GM19468 (cell line): ENCODE measurements around the gene RNF6.

Experiments
- ATAC-seq: cut with Tn5 transposase; IDR thresholded peaks from one replicate; pipeline ENCODE4 v1.9.1; 2021; ENCODE audit warnings: mild to moderate bottlenecking, moderate library complexity, moderate number of reproducible peaks; ENCODE audit not compliant: unreplicated experiment; ENCODE audit errors: extremely low read depth

Gene RNF6

DNA sequence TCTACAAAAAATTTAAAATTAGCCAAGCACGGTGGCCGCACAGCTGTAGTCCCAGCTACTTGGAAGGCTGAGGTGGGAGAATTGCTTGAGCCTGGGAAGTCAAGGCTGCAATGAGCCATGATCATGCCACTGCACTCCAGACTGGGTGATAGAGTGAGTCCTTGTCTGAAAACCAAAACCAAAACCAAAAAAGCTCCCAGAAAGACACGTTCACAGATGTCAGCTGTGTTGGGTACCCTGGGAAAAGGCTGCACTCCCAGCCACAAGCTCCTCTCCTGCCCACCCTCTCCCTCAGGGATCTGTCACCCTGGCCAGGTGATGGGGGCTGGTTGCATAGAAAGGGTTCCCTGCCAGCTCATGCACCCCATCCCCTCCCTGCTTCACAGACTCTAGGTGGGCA, 53.3 kb downstream of the RNF6 start:
- ATAC-seq: no peak

- ATAC-seq: no peak
Measured at GRCh38 chr13:26168237-26168814, 53.8 kb downstream of the RNF6 start.

DNA sequence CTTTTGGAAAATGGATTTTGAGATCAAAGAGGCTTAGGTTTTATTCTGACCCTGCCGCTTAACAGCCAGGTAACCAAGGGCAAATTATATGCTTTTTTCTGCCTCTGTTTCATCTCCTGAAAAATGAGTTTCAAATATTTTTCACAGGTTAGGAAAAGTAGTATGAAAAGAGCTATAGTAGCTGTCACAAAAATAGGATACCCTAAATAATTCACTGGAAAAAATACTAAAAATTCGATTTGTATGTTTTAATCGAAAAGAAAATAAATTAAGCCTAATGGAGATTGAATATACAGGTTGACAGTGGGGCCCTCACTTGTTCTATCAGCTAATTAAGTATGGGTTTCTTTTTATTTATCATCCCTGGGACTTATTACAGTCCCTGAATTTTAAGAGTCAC, 58.3 kb downstream of the RNF6 start:
- no peak for ATAC-seq
